Natural killer cell treated with Interleukin-12 subunit alpha and Interleukin-12 subunit beta and Interleukin-15 and Interleukin-18, amount 100 ng/mL, for 72 hours (primary cell): ENCODE results near the gene NRF1. TPM values are rescaled to one million over a fixed set of nuclear protein-coding genes. Genes with fewer than 3 reads are reported as not detected.
"Not testable (repeated sequence)": the region's sequence is repeated elsewhere in the genome, so short reads cannot be mapped to it uniquely, and the experiment has no call there.

Experiments used
- ATAC-seq, 2 donors: fragments of 150-1000 bp; cut with Tn5 transposase in 1 of 2; sonication (Bioruptor Pico), chemical (Tn5 transposase) in 1 of 2; 2 replicates each; pipeline ENCODE4 v1.10.0; 2021
- DNase-seq: peaks from one replicate; pipeline ENCODE4 v3.0.0; 2022; ENCODE audit warnings: low spot score
- H3K27ac Mint-ChIP-seq, 2 donors: 1 replicate in 1 of 2; 2 replicates in 1 of 2; pipeline ENCODE4 v1.8.0; 2022; ENCODE audit warnings: mixed read lengths in 2 of 2, mild to moderate bottlenecking in 1 of 2, moderate library complexity in 1 of 2
- H3K27me3 Mint-ChIP-seq, 2 donors: 1 replicate in 1 of 2; 2 replicates in 1 of 2; pipeline ENCODE4 v1.8.0; 2022; ENCODE audit warnings: mixed read lengths in 2 of 2
- H3K36me3 Mint-ChIP-seq: one replicate; pipeline ENCODE4 v1.8.0; 2022; ENCODE audit warnings: mixed read lengths
- H3K4me1 Mint-ChIP-seq, 2 donors: 1 replicate in 1 of 2; 2 replicates in 1 of 2; pipeline ENCODE4 v1.8.0; 2022; ENCODE audit warnings: low read depth in 2 of 2, mixed read lengths in 2 of 2, mild to moderate bottlenecking in 1 of 2
- H3K4me3 Mint-ChIP-seq: one replicate; pipeline ENCODE4 v1.8.0; 2022; ENCODE audit warnings: mixed read lengths
- H3K9me3 Mint-ChIP-seq: 2 replicates; pipeline ENCODE4 v1.8.0; 2022; ENCODE audit warnings: mixed read lengths
- total RNA-seq, 2 donors: library from RNA; stranded (reverse); gene quantifications; one replicate each; pipeline ENCODE4 v1.2.3, GENCODE V29; 2022

The NRF1 gene
- 10 to 100 TPM; 27.6 to 31.9 TPM for total RNA-seq

DNA sequence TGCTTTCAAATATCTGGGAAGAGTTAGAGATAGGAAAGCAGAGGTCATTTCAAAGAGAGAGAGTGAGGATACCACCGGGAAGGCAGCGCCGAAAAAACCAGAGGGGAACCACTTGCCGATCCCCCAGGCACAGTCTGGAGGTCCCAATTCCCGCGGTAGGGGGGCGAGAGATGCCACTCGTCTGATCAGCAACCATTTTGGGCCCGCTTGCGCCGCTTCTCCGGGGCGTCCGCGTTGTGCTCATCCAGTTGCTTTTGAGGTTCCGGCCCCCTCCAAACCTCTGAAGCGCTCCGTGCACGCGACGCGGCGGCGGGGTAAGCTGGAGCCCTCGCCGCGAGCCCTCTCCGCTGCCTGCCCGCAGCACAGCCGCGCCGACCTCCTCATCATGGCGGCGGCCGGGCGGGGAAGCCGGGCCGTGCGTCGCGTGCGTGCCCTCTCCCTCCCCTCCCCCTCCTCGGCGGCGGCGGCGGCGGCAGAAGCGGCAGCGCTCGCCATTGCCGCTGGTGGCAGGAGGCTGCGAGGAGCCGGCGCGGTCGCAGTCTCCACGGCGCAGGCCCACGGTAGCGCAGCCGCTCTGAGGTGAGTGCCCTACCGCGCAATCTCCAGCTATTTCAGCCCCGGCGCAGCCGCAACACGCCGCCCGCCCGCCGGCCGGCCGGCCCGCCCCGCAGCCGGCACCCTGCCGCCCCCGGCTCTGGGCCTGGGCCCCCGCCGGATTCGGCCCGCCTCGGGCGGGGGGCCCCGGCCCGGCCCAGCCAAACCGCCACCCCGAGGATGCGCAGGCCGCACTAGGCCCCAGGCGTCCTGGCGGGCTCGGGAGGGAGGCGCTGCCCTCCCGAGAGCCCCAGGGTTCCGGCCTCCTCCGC, at the start of gene NRF1:
Gene NRF1, plus strand, starts transcription at position 475 of the 866 bp plus-strand sequence. CDS start 45,632 bp downstream, outside the sequence.
- Mint-ChIP-seq H3K27ac (peak within 1 kb of the TSS; percentile 97), H3K36me3 (peaks cover 13% of the 10 kb centered on the region), H3K9me3 (no peaks in the 10 kb centered on the region), H3K4me1 (peaks cover 37 to 52% of the 10 kb centered on the region in 2 donors), H3K27me3 (no peaks in the 10 kb centered on the region), H3K4me3 (peak within 1 kb of the TSS; percentile 99)
- peak; percentile 96 for DNase-seq
- peak; percentile 93 to 96 for ATAC-seq

- not testable (repeated sequence) for H3K9me3 Mint-ChIP-seq, DNase-seq, ATAC-seq, H3K4me1 Mint-ChIP-seq, H3K36me3 Mint-ChIP-seq, H3K27ac Mint-ChIP-seq, H3K4me3 Mint-ChIP-seq
- H3K27me3 Mint-ChIP-seq, result peaks cover 6 to 14% of the 10 kb centered on the region in 2 donors
These were observed 45.2 kb upstream of the NRF1 start for GRCh38 chr7:129566323-129566722.

DNA sequence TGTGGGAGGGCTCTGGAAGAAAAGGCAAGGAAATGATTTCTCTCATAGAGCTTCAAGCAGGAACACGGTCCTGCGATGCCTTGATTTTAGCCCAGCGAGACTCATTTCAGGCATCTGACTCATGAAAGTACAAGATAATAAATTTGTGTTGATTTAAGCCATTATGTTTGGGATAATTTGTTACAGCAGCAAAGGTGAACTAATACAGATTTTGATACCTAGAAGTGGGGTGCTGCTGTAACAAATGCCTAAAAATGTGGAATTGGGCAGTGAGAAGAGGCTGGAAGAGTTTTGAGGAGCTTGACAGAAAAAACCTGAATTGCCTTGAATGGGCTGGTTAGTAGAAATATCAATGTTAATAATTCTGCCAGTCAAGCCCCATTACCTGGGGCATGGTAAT, 44.1 kb upstream of the NRF1 start:
- Mint-ChIP-seq H3K27me3 (peaks cover 6 to 14% of the 10 kb centered on the region in 2 donors), H3K36me3 (peaks cover 6% of the 10 kb centered on the region), H3K4me1 (no peaks in the 10 kb centered on the region), H3K4me3 (no peak overlapping the region), H3K9me3 (peaks cover 4% of the 10 kb centered on the region), H3K27ac (no peak overlapping the region)
- DNase-seq (no peak), ATAC-seq (no peak)

DNA sequence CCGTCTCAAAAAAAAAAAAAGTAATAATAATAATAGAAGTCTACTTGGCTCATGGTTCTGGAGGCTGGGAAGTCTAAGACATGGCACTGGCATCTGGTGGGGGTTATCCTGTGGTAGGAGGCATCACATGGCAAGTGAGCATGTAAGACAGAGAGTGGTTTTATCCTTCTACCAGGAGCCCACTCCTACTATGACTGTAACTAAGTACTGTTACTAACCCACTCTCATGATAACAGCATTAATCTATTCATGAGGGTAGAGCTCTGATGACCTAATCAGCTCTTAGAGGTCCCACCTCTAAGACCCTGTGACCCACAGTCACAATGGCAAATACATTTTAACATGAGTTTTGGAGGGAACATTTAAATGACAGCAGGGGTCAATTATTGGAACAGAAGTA, 43.3 kb upstream of the NRF1 start:
- ATAC-seq, result no peak
- Mint-ChIP-seq H3K4me3 (no peak overlapping the region), H3K27ac (peak overlapping the region in 1 of 2 donors; percentile 16), H3K27me3 (peaks cover 6 to 14% of the 10 kb centered on the region in 2 donors), H3K9me3 (peaks cover 4% of the 10 kb centered on the region), H3K36me3 (peaks cover 6% of the 10 kb centered on the region), H3K4me1 (no peaks in the 10 kb centered on the region)
- DNase-seq, result no peak

GRCh38 chr7:129569326-129569725, 42.2 kb upstream of the NRF1 start:
- no peaks in the 10 kb centered on the region for H3K4me1 Mint-ChIP-seq

GRCh38 chr7:129569811-129570215, 41.7 kb upstream of the NRF1 start:
- Mint-ChIP-seq H3K4me3 (no peak overlapping the region), H3K27ac (no peak overlapping the region), H3K9me3 (peaks cover 4% of the 10 kb centered on the region), H3K36me3 (peaks cover 6% of the 10 kb centered on the region), H3K27me3 (peaks cover 2 to 14% of the 10 kb centered on the region in 2 donors), H3K4me1 (no peaks in the 10 kb centered on the region)
- no peak for DNase-seq
- ATAC-seq, result no peak

More at GRCh38 chr7:129569326-129569725, 42.2 kb upstream of the NRF1 start:
- Mint-ChIP-seq H3K4me3 (no peak overlapping the region), H3K27ac (no peak overlapping the region), H3K36me3 (peaks cover 6% of the 10 kb centered on the region), H3K9me3 (peaks cover 4% of the 10 kb centered on the region), H3K27me3 (peaks cover 6 to 14% of the 10 kb centered on the region in 2 donors)
- ATAC-seq (no peak), DNase-seq (no peak)

GRCh38 chr7:129571201-129571600, 40.3 kb upstream of the NRF1 start:
- Mint-ChIP-seq H3K36me3 (peaks cover 8% of the 10 kb centered on the region), H3K27me3 (peaks cover 0 to 14% of the 10 kb centered on the region in 2 donors), H3K9me3 (peaks cover 4% of the 10 kb centered on the region), H3K27ac (no peak overlapping the region), H3K4me1 (no peaks in the 10 kb centered on the region), H3K4me3 (no peak overlapping the region)
- DNase-seq (no peak), ATAC-seq (no peak)

DNA sequence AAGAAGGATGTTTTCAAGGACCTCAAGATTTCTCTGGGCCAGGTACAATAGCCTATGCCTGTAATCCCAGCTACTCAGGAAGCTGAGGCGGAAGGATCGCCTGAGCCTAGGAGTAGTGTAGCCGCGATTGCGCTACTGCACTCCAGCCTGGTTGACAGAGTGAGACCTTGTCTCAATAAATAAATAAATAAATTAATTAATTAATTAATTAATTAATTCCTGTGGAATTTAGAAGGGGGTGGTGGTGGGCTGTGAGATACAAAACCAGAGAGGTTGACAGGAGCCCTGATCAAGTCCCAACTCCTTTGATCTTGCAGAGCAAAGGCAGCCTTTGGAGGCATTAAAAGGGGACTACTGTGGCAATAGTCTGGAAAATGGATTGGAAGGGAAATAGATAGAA, 39.3 kb upstream of the NRF1 start:
- ATAC-seq, result no peak
- peaks cover 8% of the 10 kb centered on the region for H3K36me3 Mint-ChIP-seq
- peaks cover under 1% of the 10 kb centered on the region for H3K9me3 Mint-ChIP-seq
- H3K27ac Mint-ChIP-seq, result no peak overlapping the region
- H3K4me1 Mint-ChIP-seq, result no peaks in the 10 kb centered on the region
- H3K4me3 Mint-ChIP-seq, result no peak overlapping the region
- no peak for DNase-seq
- H3K27me3 Mint-ChIP-seq, result peaks cover 0 to 11% of the 10 kb centered on the region in 2 donors

DNA sequence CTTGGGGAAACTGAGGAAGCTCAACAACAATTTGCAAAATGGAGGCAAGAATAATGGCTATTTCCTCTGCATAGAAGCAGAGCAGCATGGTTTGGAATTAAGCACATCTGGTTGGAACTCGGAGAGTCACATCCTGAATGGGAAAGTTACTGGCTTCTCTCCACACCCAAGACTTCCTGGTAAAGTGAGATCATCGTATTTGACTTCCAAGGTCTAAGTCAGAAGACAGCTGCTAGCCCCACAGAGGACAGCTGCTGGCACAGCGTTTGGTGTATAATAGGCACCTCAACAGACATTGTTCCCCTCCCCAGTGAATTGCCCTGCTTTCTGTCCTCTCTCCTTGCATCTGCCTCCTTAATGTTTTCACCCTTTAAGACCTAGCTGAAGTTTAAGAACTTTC, 37.0 kb upstream of the NRF1 start:
- Mint-ChIP-seq H3K27ac (no peak overlapping the region), H3K36me3 (peaks cover 13% of the 10 kb centered on the region), H3K9me3 (no peaks in the 10 kb centered on the region), H3K4me3 (no peak overlapping the region), H3K27me3 (peaks cover 0 to 3% of the 10 kb centered on the region in 2 donors), H3K4me1 (no peaks in the 10 kb centered on the region)
- ATAC-seq, result no peak
- DNase-seq, result no peak

DNA sequence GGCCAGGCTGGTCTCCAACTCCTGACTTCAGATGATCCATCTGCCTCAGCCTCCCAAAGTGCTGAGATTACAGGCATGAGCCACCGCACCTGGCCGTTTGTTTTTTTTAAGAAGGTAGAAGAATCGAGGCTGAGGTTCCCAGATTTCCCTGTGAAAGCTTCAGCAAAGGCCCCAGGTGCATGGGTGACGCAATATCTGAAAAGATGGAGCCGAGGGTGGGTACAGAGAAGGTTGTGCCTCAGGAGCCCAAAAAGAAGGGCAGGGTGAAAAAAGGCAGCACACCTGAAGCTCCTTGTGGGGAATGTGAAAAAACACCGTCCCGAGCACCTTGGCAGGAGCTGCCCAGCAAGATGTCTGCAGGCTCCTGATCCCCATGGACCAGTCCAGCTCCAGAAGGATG, 35.8 kb upstream of the NRF1 start:
- Mint-ChIP-seq H3K4me3 (no peak overlapping the region), H3K27me3 (peaks cover 0 to 3% of the 10 kb centered on the region in 2 donors), H3K36me3 (peaks cover 13% of the 10 kb centered on the region), H3K4me1 (no peaks in the 10 kb centered on the region), H3K9me3 (no peaks in the 10 kb centered on the region), H3K27ac (no peak overlapping the region)
- DNase-seq (no peak), ATAC-seq (no peak)

DNA sequence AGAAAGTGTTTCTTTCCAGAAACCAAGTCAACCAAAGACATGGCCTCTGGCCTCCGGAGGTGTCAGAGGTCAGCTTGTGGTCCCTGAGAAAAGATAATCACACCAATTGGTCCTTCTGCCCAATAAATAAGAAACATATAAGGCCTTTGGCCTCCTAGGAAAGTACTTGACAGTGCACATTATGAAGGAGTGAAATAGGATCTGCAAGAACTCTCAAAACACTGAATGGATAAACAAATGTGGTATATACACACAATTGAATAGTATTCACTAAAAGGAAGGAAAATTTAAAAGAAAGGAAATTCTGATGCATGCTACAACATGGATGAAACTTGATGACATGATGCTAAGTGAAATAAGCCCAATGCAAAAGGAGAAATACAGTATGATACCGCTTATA, 35.4 kb upstream of the NRF1 start:
- Mint-ChIP-seq H3K27ac (no peak overlapping the region), H3K27me3 (peaks cover 0 to under 1% of the 10 kb centered on the region in 2 donors), H3K9me3 (no peaks in the 10 kb centered on the region), H3K36me3 (peaks cover 13% of the 10 kb centered on the region), H3K4me1 (no peaks in the 10 kb centered on the region), H3K4me3 (no peak overlapping the region)
- ATAC-seq, result no peak
- no peak for DNase-seq

DNA sequence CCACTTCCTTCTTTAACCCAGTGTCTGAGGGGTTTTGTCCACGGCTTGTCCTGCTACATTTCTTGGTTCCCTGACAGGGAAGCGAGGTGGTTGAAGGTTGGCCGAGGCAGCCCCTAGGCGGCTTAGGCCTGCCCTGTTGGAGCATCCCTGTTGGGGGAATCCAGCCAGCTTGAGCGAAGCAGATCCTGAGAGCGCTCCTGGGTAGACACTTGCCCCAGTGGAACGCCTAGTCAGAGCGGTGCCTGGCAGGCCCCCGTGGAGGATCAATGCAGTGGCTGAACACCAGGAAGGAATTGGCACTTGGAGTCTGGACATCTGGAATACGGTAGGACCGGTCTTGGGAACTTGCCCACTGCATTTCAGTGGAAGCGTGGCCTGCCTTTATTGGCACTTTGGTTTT, 32.7 kb upstream of the NRF1 start:
- no peak overlapping the region for H3K4me3 Mint-ChIP-seq
- DNase-seq, result no peak
- peaks cover 13% of the 10 kb centered on the region for H3K36me3 Mint-ChIP-seq

GRCh38 chr7:129586179-129586578, 25.3 kb upstream of the NRF1 start:
- not testable (repeated sequence) for H3K4me3 Mint-ChIP-seq, H3K27ac Mint-ChIP-seq, ATAC-seq, H3K27me3 Mint-ChIP-seq, DNase-seq, H3K4me1 Mint-ChIP-seq
- Mint-ChIP-seq H3K36me3 (peaks cover 38% of the 10 kb centered on the region), H3K9me3 (peaks cover 15% of the 10 kb centered on the region)

More for the DNA sequence above, 32.7 kb upstream of the NRF1 start:
- ATAC-seq, result no peak
- Mint-ChIP-seq H3K4me1 (no peaks in the 10 kb centered on the region), H3K9me3 (no peaks in the 10 kb centered on the region), H3K27ac (no peak overlapping the region), H3K27me3 (no peaks in the 10 kb centered on the region)

DNA sequence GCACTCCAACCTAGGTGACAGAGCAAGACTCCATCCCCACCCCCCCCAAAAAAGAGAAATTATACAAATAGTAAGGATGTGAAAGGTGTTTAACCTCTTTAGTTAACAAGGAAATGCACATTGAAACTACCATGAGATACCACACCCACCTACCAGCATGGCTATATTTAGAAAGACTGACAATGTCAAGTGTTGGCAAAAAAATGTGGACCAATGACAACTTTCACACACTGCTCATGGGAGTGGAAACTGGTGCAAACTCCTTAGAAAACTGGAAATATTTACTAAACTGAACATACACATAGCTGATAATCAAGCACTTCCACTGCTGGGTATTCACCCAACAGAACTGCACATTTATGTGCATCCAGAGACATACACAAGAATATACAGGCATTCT, 23.3 kb upstream of the NRF1 start:
- H3K27ac Mint-ChIP-seq, result no peak overlapping the region
- no peaks in the 10 kb centered on the region for H3K27me3 Mint-ChIP-seq
- no peak overlapping the region for H3K4me3 Mint-ChIP-seq
- H3K36me3 Mint-ChIP-seq, result peaks cover 38% of the 10 kb centered on the region
- no peaks in the 10 kb centered on the region for H3K4me1 Mint-ChIP-seq
- H3K9me3 Mint-ChIP-seq, result peaks cover 15% of the 10 kb centered on the region
- DNase-seq, result no peak
- ATAC-seq, result no peak
